HG03354 (cell line): Measurements from ENCODE around the gene DENND1A.
"Not testable (repeated sequence)": the region's sequence is repeated elsewhere in the genome, so short reads cannot be mapped to it uniquely, and the experiment has no call there.

Experiments
- ATAC-seq: cut with Tn5 transposase; IDR thresholded peaks from one replicate; pipeline ENCODE4 v1.9.1; 2021; ENCODE audit warnings: mild to moderate bottlenecking; ENCODE audit not compliant: unreplicated experiment, poor library complexity, severe bottlenecking

The DENND1A gene

GRCh38 chr9:123432331-123433236 is 497.3 kb downstream of the DENND1A start:
- ATAC-seq, result no peak

GRCh38 chr9:123431581-123431980 is 498.3 kb downstream of the DENND1A start:
- ATAC-seq, result no peak

- ATAC-seq, result not testable (repeated sequence)
Measured at GRCh38 chr9:123428450-123428849, 501.5 kb downstream of the DENND1A start.

GRCh38 chr9:123426406-123426805 is 503.5 kb downstream of the DENND1A start:
- ATAC-seq, result no peak

GRCh38 chr9:123425836-123426365 is 504.0 kb downstream of the DENND1A start:
- ATAC-seq, result no peak

DNA sequence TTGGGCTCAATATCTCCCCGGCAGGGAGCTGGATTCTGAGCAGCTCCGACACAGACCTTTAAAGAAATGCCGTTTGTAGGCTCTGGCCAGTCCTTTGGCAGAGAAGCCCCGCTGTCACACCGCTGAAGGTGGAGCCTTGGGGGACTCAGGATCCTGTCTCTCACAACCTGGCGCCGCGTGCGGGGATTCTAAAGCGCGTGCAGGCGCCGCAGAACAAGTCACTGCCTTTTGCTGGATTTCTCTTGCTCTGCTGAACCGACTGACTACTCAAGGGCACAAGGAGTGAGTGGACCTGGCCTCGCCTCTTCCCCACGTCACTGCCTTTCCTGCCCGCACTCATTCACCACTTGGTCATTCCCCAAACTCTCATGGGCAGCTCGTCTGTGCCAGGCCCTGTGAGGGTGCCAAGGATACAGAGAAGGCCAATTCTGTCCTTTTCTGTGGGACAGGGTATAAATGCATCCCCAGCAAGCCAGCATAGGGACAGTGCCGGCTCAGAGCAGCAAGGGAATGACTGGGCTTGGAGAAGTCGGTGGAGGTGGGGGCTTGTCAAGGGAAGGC is 504.6 kb downstream of the DENND1A start:
- no peak for ATAC-seq

- ATAC-seq, result no peak
Measured at GRCh38 chr9:123424552-123425225, 505.2 kb downstream of the DENND1A start.

- no peak for ATAC-seq
Measured at GRCh38 chr9:123424131-123424530, 505.8 kb downstream of the DENND1A start.

DNA sequence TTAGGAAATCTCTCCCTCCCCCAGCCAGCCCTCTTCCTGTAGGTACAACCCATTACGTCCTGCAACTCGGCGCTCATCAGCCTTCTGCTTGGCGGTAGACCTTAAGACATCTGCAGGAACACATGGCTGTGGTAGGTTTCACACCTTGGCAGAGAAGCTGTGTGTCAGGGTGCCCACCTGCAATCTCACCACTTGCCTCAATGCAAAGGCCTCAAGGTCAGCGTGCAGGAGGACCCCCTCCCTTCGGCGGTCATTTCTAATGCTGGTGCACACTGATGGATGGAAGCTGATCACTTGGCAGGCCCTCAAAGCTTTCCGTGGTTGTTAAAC is 506.6 kb downstream of the DENND1A start:
- ATAC-seq, result no peak

DNA sequence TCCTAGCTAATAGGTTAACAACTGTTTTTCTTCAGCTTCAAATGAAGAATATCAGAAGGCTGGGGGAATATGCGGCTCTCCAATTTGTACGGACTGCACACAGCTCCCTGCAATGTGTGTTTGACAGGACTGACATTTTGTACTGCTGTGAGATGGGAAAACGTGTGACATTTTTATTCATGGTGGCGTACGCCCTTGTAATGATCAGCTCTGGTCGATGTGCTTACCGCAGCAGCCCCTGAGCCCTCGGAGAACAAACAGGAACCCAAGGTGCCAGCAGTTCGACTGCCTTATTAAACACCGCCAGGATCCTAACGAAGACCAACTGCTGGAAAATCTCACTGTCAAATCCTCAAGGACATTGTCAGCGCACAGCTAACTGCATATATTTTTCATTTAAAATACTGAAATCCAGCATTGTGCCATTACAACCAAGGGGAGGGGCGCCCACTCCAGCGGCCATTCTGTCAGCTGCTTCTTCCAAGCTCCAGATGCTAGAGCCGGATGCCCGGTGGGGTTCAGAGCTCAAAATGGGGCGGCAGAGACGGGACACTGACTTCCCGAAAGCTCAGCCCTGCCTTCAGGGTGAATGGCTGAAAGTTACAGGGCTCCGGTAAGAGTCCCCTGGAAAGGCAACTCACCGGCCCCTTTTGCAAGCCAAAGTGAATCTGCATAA is 507.2 kb downstream of the DENND1A start:
- no peak for ATAC-seq

GRCh38 chr9:123421801-123422455 is 508.0 kb downstream of the DENND1A start:
- ATAC-seq, result no peak

- no peak for ATAC-seq
Measured at GRCh38 chr9:123421186-123421585, 508.7 kb downstream of the DENND1A start.

GRCh38 chr9:123420592-123421111 is 509.3 kb downstream of the DENND1A start:
- ATAC-seq, result no peak

- ATAC-seq, result no peak
Measured at GRCh38 chr9:123419721-123420591, 510.0 kb downstream of the DENND1A start.

DNA sequence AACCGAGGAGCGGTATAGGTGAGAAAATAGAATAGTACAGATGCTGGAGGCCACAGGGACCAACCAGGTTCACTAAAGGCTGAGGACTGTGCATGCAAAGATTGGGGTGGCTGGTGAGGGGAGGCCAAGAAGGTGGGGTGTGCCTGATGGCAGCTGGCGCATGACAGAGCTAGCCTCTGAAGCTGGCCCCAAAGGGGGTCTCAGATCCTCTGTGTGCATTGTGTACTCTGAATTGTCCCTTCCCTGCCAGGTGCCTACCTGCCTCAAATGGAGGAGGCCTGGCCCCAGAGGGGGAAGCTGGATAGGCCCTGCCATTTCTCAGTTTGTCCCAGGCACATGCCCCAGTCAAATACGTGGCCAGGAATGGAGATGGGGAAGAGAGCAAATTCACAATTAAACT is 510.8 kb downstream of the DENND1A start:
- no peak for ATAC-seq

- no peak for ATAC-seq
Measured at GRCh38 chr9:123418506-123418905, 511.4 kb downstream of the DENND1A start.

DNA sequence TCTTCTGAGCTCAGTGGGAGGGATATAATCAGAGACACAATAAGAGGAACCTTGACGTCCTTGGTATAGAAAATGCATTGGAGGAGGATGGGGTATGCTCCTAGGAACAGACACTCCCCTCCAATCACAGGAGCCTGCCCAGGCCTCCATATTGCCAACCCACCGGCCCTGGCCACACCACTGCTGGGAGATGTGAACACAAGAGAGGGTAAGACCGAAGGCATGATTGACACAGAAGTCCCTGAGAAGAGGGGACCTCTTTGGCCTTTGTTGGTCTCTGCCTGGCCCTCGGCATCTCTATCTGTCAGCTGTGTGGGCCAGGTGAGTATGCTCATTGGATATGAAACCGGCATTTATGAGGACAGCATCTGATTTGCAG is 511.9 kb downstream of the DENND1A start:
- ATAC-seq, result no peak

- ATAC-seq, result no peak
Measured at GRCh38 chr9:123417289-123418051, 512.5 kb downstream of the DENND1A start.
